Calu3 (cell line): ENCODE measurements around the gene MT2A. TPM values are rescaled to one million over a fixed set of nuclear protein-coding genes. Genes with fewer than 3 reads are reported as not detected.

Experiments used
- Bru-seq: library from RNA; stranded (reverse); fragments of 400-500 nt; gene quantifications from one replicate; lab custom pipeline; 2021; lab: Mats Ljungman, UMichigan
- BruChase-seq, 2 experiments: library from RNA; stranded (reverse); fragments of 400-500 nt; gene quantifications; one replicate each; lab custom pipeline; 2021; lab: Mats Ljungman, UMichigan
- BruUV-seq: library from RNA; stranded (reverse); fragments of 400-500 nt; replicated peaks from 2 replicates; lab custom pipeline; 2021; lab: Mats Ljungman, UMichigan
- CTCF ChIA-PET: fragments of 300-600 bp; sonication (Branson Sonifier 250); formaldehyde crosslinking; loops from one replicate; lab custom pipeline; 2022; ENCODE audit warnings: antibody characterized with exemption; lab: Charles Lee
- DNase-seq: peaks from one replicate; pipeline ENCODE4 v3.0.0; 2022
- H3K27ac Mint-ChIP-seq: one replicate; pipeline ENCODE4 v1.8.0; 2022; ENCODE audit warnings: mixed read lengths; ENCODE audit not compliant: unreplicated experiment
- H3K27me3 Mint-ChIP-seq: one replicate; pipeline ENCODE4 v1.8.0; 2022; ENCODE audit warnings: mixed read lengths; ENCODE audit not compliant: unreplicated experiment
- H3K36me3 Mint-ChIP-seq: one replicate; pipeline ENCODE4 v1.8.0; 2022; ENCODE audit warnings: mild to moderate bottlenecking, moderate library complexity, mixed read lengths; ENCODE audit not compliant: insufficient read depth, unreplicated experiment
- H3K4me1 Mint-ChIP-seq: one replicate; pipeline ENCODE4 v1.8.0; 2022; ENCODE audit warnings: mild to moderate bottlenecking, low read depth, mixed read lengths; ENCODE audit not compliant: unreplicated experiment
- H3K4me3 Mint-ChIP-seq: one replicate; pipeline ENCODE4 v1.8.0; 2022; ENCODE audit warnings: mild to moderate bottlenecking, low read depth, moderate library complexity, mixed read lengths; ENCODE audit not compliant: unreplicated experiment
- H3K9me3 Mint-ChIP-seq: one replicate; pipeline ENCODE4 v1.8.0; 2022; ENCODE audit warnings: low read depth, mixed read lengths; ENCODE audit not compliant: unreplicated experiment
- CTCF ChIP-seq: fragments of 200-600 bp; IDR thresholded peaks from one replicate; pipeline ENCODE4 v1.8.0; 2022; ENCODE audit warnings: antibody characterized with exemption; ENCODE audit not compliant: unreplicated experiment
- intact Hi-C: fragments of 100-400 bp; cut with micrococcal nuclease; formaldehyde crosslinking; loops from one replicate; pipeline ENCODE4 v1.10.0; 2022; ENCODE audit not compliant: unreplicated experiment
- long read RNA-seq: library from polyadenylated mRNA; stranded (forward); transcript quantifications from one replicate; pipeline ENCODE4 v2.0.0, GENCODE V29; 2022
- total RNA-seq: library from RNA; stranded (reverse); gene quantifications from 2 replicates; pipeline ENCODE4 v1.2.3, GENCODE V29; 2022

MT2A gene
- 8.2 and 28.1 TPM in 2 replicates for total RNA-seq
- Bru-seq, nascent RNA: percentile 56 among the genes with signal in this experiment
- BruChase-seq, experiment 1, labeled RNA remaining after a 6-hour chase: percentile 58 among the genes with signal in this experiment
- BruChase-seq, experiment 2, labeled RNA remaining after a 2-hour chase: percentile 45 among the genes with signal in this experiment
- long read RNA-seq, transcript MT2A-201 (3 exons, 786 nt): major isoform, 59 of 62 reads
- long read RNA-seq, partial matches to known transcripts: 0 of 62 reads
- long read RNA-seq, other reads (novel, unspliced or antisense): 1 of 62 reads

- H3K4me3 Mint-ChIP-seq: peak within 1 kb of the TSS; percentile 80
- no peaks in the 10 kb centered on the region for H3K27me3 Mint-ChIP-seq
- no TSS peak for BruUV-seq
- peaks cover 40% of the 10 kb centered on the region for H3K4me1 Mint-ChIP-seq
- H3K27ac Mint-ChIP-seq: peak within 1 kb of the TSS; percentile 6
- peaks cover 18% of the 10 kb centered on the region for H3K36me3 Mint-ChIP-seq
- DNase-seq: peak; percentile 95
- no peaks in the 10 kb centered on the region for H3K9me3 Mint-ChIP-seq
- CTCF ChIA-PET: interaction anchor here (0.6 to 2.1 kb wide), 7 partner anchors 7 to 94 kb away, joined by 3 to 9 read pairs (median 6); partner anchors contain the start of genes MT1E and MT1M
- TF ChIP-seq CTCF: no peak
- intact Hi-C loops: no loop called here
These were observed at the start of gene MT2A for GRCh38 chr16:56608043-56608875. Gene MT2A (plus strand): TSS chr16:56608584. CDS start chr16:56608656, 72 bp downstream.

- Mint-ChIP-seq H3K9me3 (no peaks in the 10 kb centered on the region), H3K4me1 (no peaks in the 10 kb centered on the region), H3K27me3 (peaks cover 72% of the 10 kb centered on the region), H3K27ac (no peak overlapping the region), H3K4me3 (no peak overlapping the region), H3K36me3 (no peaks in the 10 kb centered on the region)
- intact Hi-C loops: no loop called here
- no peak for DNase-seq
- no peak for TF ChIP-seq CTCF
- no TSS peak for BruUV-seq
- CTCF ChIA-PET: no interaction called here
These were observed 49.3 kb upstream of the MT2A start for GRCh38 chr16:56559109-56559508.

GRCh38 chr16:56560447-56560846, 47.9 kb upstream of the MT2A start:
- no TSS peak for BruUV-seq
- TF ChIP-seq CTCF: no peak
- DNase-seq: no peak
- Mint-ChIP-seq H3K27ac (no peak overlapping the region), H3K36me3 (no peaks in the 10 kb centered on the region), H3K4me1 (no peaks in the 10 kb centered on the region), H3K27me3 (peaks cover 72% of the 10 kb centered on the region), H3K4me3 (no peak overlapping the region), H3K9me3 (no peaks in the 10 kb centered on the region)
- CTCF ChIA-PET: no interaction called here
- intact Hi-C loops: no loop called here

GRCh38 chr16:56561126-56561525, 47.3 kb upstream of the MT2A start:
- TF ChIP-seq CTCF: no peak
- peaks cover 76% of the 10 kb centered on the region for H3K27me3 Mint-ChIP-seq
- no peaks in the 10 kb centered on the region for H3K36me3 Mint-ChIP-seq
- DNase-seq: no peak
- H3K27ac Mint-ChIP-seq: no peak overlapping the region
- H3K9me3 Mint-ChIP-seq: no peaks in the 10 kb centered on the region
- H3K4me1 Mint-ChIP-seq: no peaks in the 10 kb centered on the region
- no TSS peak for BruUV-seq
- intact Hi-C loops: no loop called here
- CTCF ChIA-PET: no interaction called here
- no peak overlapping the region for H3K4me3 Mint-ChIP-seq
